Islet precursor cell (in vitro differentiated cells): ENCODE data around the gene NT5E.
"Not testable (repeated sequence)": the region's sequence is repeated elsewhere in the genome, so short reads cannot be mapped to it uniquely, and the experiment has no call there.

Source experiments
- DNase-seq: peaks from one replicate; pipeline ENCODE4 v3.0.0-alpha.2; 2018

Gene NT5E

GRCh38 chr6:85494547-85495536 is 45.0 kb downstream of the NT5E start:
- DNase-seq: no peak

- no peak for DNase-seq
Observed at GRCh38 chr6:85496009-85496579, 46.2 kb downstream of the NT5E start.

GRCh38 chr6:85496856-85497255 is 47.0 kb downstream of the NT5E start:
- DNase-seq: no peak

- no peak for DNase-seq
Observed at GRCh38 chr6:85498596-85499258, 48.8 kb downstream of the NT5E start.

- no peak for DNase-seq
Observed at GRCh38 chr6:85506441-85507093, 56.7 kb downstream of the NT5E start.

- DNase-seq: no peak
Observed at GRCh38 chr6:85516168-85516567, 66.3 kb downstream of the NT5E start.

- not testable (repeated sequence) for DNase-seq
Observed at GRCh38 chr6:85524281-85524680, 74.4 kb downstream of the NT5E start.

- no peak for DNase-seq
Observed at GRCh38 chr6:85537055-85537494, 87.2 kb downstream of the NT5E start.

GRCh38 chr6:85544776-85545175 is 94.9 kb downstream of the NT5E start:
- no peak for DNase-seq
